H9 (cell line): Measurements from ENCODE around the gene TBC1D9. TPM values are rescaled to one million over a fixed set of nuclear protein-coding genes. Genes with fewer than 3 reads are reported as not detected.

Experiments
- DNase-seq: peaks from one replicate; pipeline ENCODE4 v3.0.0-alpha.2; 2017
- H2AFZ ChIP-seq: one replicate; pipeline ENCODE4 v1.6.1; 2013; ENCODE audit warnings: mild to moderate bottlenecking, low read length, control low read depth, moderate library complexity
- H2AK5ac ChIP-seq: 2 replicates; pipeline ENCODE4 v1.6.1; 2013; ENCODE audit warnings: low read length, control low read depth, mixed read lengths; ENCODE audit not compliant: insufficient read length
- H2BK120ac ChIP-seq: one replicate; pipeline ENCODE4 v1.6.1; 2013; ENCODE audit warnings: low read depth, mild to moderate bottlenecking, low read length, control low read depth, inconsistent platforms; ENCODE audit not compliant: poor library complexity, severe bottlenecking
- H2BK12ac ChIP-seq: 2 replicates; pipeline ENCODE4 v1.6.1; 2013; ENCODE audit warnings: low read length, control low read depth, mixed read lengths, low read depth; ENCODE audit not compliant: insufficient read length
- H2BK15ac ChIP-seq: 2 replicates; pipeline ENCODE4 v1.6.1; 2013; ENCODE audit warnings: low read depth, low read length, control low read depth
- H2BK20ac ChIP-seq: one replicate; pipeline ENCODE4 v1.6.1; 2013; ENCODE audit warnings: low read depth, mild to moderate bottlenecking, low read length, control low read depth, inconsistent platforms; ENCODE audit not compliant: poor library complexity, severe bottlenecking
- H2BK5ac ChIP-seq: 2 replicates; pipeline ENCODE4 v1.6.1; 2013; ENCODE audit warnings: low read length, control low read depth, mixed read lengths; ENCODE audit not compliant: insufficient read length
- H3K14ac ChIP-seq: 2 replicates; pipeline ENCODE4 v1.6.1; 2013; ENCODE audit warnings: low read length, control low read depth; ENCODE audit not compliant: insufficient read depth
- H3K18ac ChIP-seq: 2 replicates; pipeline ENCODE4 v1.6.1; 2013; ENCODE audit warnings: low read depth, mild to moderate bottlenecking, mixed read lengths, low read length, control low read depth; ENCODE audit not compliant: insufficient read length
- H3K23ac ChIP-seq: 2 replicates; pipeline ENCODE4 v1.6.1; 2013; ENCODE audit warnings: low read length, control low read depth, mixed read lengths, low read depth; ENCODE audit not compliant: insufficient read length
- H3K23me2 ChIP-seq: 2 replicates; pipeline ENCODE4 v1.6.1; 2013; ENCODE audit warnings: low read depth, mild to moderate bottlenecking, mixed read lengths, low read length, control low read depth; ENCODE audit not compliant: insufficient read length, poor library complexity, severe bottlenecking
- H3K27ac ChIP-seq: 2 replicates; pipeline ENCODE4 v1.5.1; 2013; ENCODE audit warnings: low read length, control low read depth, mixed read lengths, low read depth; ENCODE audit not compliant: insufficient read length
- H3K27me3 ChIP-seq: 2 replicates; pipeline ENCODE4 v1.6.1; 2013; ENCODE audit warnings: low read length, control low read depth, inconsistent platforms; ENCODE audit not compliant: insufficient read depth
- H3K4ac ChIP-seq: 2 replicates; pipeline ENCODE4 v1.6.1; 2013; ENCODE audit warnings: low read depth, mild to moderate bottlenecking, control low read depth, inconsistent platforms, low read length, moderate library complexity
- H3K4me1 ChIP-seq: 2 replicates; pipeline ENCODE4 v1.6.1; 2013; ENCODE audit warnings: low read length, control low read depth, inconsistent platforms; ENCODE audit not compliant: insufficient read depth
- H3K4me2 ChIP-seq: 2 replicates; pipeline ENCODE4 v1.6.1; 2013; ENCODE audit warnings: low read length, control low read depth, mixed read lengths; ENCODE audit not compliant: insufficient read length, insufficient read depth
- H3K56ac ChIP-seq: 2 replicates; pipeline ENCODE4 v1.6.1; 2013; ENCODE audit warnings: low read depth, mild to moderate bottlenecking, mixed read lengths, low read length, control low read depth; ENCODE audit not compliant: insufficient read length
- H3K79me1 ChIP-seq: 2 replicates; pipeline ENCODE4 v1.6.1; 2013; ENCODE audit warnings: low read depth, mild to moderate bottlenecking, moderate library complexity, low read length, control low read depth, inconsistent platforms; ENCODE audit not compliant: insufficient read depth, poor library complexity, severe bottlenecking
- H3K79me2 ChIP-seq: 2 replicates; pipeline ENCODE4 v1.6.1; 2013; ENCODE audit warnings: low read length, control low read depth, inconsistent platforms; ENCODE audit not compliant: insufficient read depth
- H3K9ac ChIP-seq: 2 replicates; pipeline ENCODE4 v1.6.1; 2013; ENCODE audit warnings: low read length, control low read depth, mixed read lengths; ENCODE audit not compliant: insufficient read length; ENCODE audit errors: extremely low read depth
- H3K9me3 ChIP-seq: one replicate; pipeline ENCODE4 v1.6.1; 2013; ENCODE audit warnings: low read depth, low read length, inconsistent platforms; ENCODE audit not compliant: control insufficient read depth
- H3T11ph ChIP-seq: one replicate; pipeline ENCODE4 v1.6.1; 2013; ENCODE audit warnings: mild to moderate bottlenecking, low read length, control low read depth, inconsistent platforms
- H4K20me1 ChIP-seq: one replicate; pipeline ENCODE4 v1.6.1; 2013; ENCODE audit not compliant: control insufficient read depth, insufficient read length, insufficient read depth
- H4K5ac ChIP-seq: 2 replicates; pipeline ENCODE4 v1.6.1; 2013; ENCODE audit warnings: low read depth, mild to moderate bottlenecking, mixed read lengths, low read length, control low read depth; ENCODE audit not compliant: insufficient read length
- H4K8ac ChIP-seq: replicated peaks from 2 replicates; pipeline ENCODE4 v1.6.1; 2013; ENCODE audit warnings: low read length, control low read depth, mixed read lengths, low read depth; ENCODE audit not compliant: insufficient read length
- H4K91ac ChIP-seq: 2 replicates; pipeline ENCODE4 v1.6.1; 2013; ENCODE audit warnings: low read depth, mild to moderate bottlenecking, moderate library complexity, mixed read lengths, low read length, control low read depth; ENCODE audit not compliant: insufficient read length
- H3K27ac Mint-ChIP-seq, 3 experiments: 2 replicates in 2 of 3; 3 replicates in 1 of 3; pipeline ENCODE4 v1.8.0; 2020 to 2021; ENCODE audit warnings: mixed read lengths in 3 of 3, mild to moderate bottlenecking in 1 of 3, moderate library complexity in 1 of 3
- H3K27me3 Mint-ChIP-seq: 2 replicates; pipeline ENCODE4 v1.8.0; 2021; ENCODE audit warnings: low read depth, mild to moderate bottlenecking, moderate library complexity, mixed read lengths
- H3K36me3 Mint-ChIP-seq, 3 experiments: 2 replicates in 2 of 3; 3 replicates in 1 of 3; pipeline ENCODE4 v1.8.0; 2020 to 2021; ENCODE audit warnings: low read depth in 3 of 3, mixed read lengths in 3 of 3; ENCODE audit not compliant: insufficient read depth in 1 of 3
- H3K4me1 Mint-ChIP-seq, 2 experiments: 2 replicates each; pipeline ENCODE4 v1.8.0; 2020; ENCODE audit warnings: mixed read lengths in 2 of 2
- H3K4me3 Mint-ChIP-seq, 2 experiments: 2 replicates in 1 of 2; 3 replicates in 1 of 2; pipeline ENCODE4 v1.8.0; 2020 to 2021; ENCODE audit warnings: mild to moderate bottlenecking in 2 of 2, mixed read lengths in 2 of 2, moderate library complexity in 1 of 2
- H3K9me3 Mint-ChIP-seq, 2 experiments: 2 replicates in 1 of 2; 3 replicates in 1 of 2; pipeline ENCODE4 v1.8.0; 2020; ENCODE audit warnings: mild to moderate bottlenecking in 2 of 2, mixed read lengths in 2 of 2, moderate library complexity in 1 of 2
- WGBS: extraction: QIAGEN DNeasy Blood & Tissue Kit; methylation state at CpG from one replicate; pipeline ENCODE4 v1.1.7; 2013; ENCODE audit warnings: missing lambda C conversion rate, low lambda C conversion rate, mixed read lengths; ENCODE audit not compliant: insufficient read length; ENCODE audit errors: extremely low coverage; 5-methylcytosine and 5-hydroxymethylcytosine counted together
- total RNA-seq: library from RNA; stranded (reverse); gene quantifications from 2 replicates; pipeline ENCODE4 v1.2.1, GENCODE V29; 2021
- TF ChIP-seq, protein P1 (sequence below): fragments of 200-600 bp; sonication (generic); conservative IDR thresholded peaks from 3 replicates; pipeline ENCODE4 v1.8.0; 2021; ENCODE audit warnings: antibody characterized with exemption, mild to moderate bottlenecking

Gene TBC1D9
- total RNA-seq, 1 experiment from 2014 or later: 0.63 TPM

DNA sequence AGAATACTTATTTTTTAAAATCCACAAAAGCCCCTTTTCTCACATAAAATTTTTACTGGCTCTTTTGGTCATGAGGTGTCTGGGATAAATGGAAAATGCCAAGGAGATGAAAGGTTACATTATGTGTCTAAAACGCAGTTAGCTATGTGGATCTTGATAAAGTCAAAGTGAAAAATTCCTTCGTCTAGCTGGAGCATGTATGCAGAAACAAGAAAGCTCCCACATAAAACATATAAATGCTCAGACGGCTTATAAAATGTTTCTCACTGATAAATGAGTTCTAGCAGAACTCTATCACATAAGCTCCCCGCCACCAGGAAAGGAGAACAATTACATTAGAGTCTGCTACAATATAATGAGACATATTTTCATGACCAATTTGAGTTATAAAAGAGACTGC, 83.8 kb downstream of the TBC1D9 start:
- no peaks in the 10 kb centered on the region for H3K79me2 ChIP-seq
- no peak overlapping the region for H3T11ph ChIP-seq
- H3K79me1 ChIP-seq: no peaks in the 10 kb centered on the region
- no peak overlapping the region for H3K56ac ChIP-seq
- H3K27ac Mint-ChIP-seq: no peak overlapping the region; a peak in 1 of 7 replicates
- H2AK5ac ChIP-seq: no peak overlapping the region
- H3K27me3 ChIP-seq: no peaks in the 10 kb centered on the region
- H3K27ac ChIP-seq: no peak overlapping the region
- H2BK20ac ChIP-seq: no peak overlapping the region
- no peaks in the 10 kb centered on the region for H3K4me1 Mint-ChIP-seq
- no peak overlapping the region for H2BK120ac ChIP-seq
- H3K4ac ChIP-seq: no peak overlapping the region
- H3K9ac ChIP-seq: no peak overlapping the region
- H4K8ac ChIP-seq: no peak overlapping the region
- DNase-seq: no peak
- WGBS: no CpG with 5 or more reads among the region's 4 CpGs
- H3K36me3 Mint-ChIP-seq: no peaks in the 10 kb centered on the region
- no peaks in the 10 kb centered on the region for H4K20me1 ChIP-seq
- no peak overlapping the region for H4K5ac ChIP-seq
- H2BK5ac ChIP-seq: no peak overlapping the region
- TF ChIP-seq, protein P1, sequence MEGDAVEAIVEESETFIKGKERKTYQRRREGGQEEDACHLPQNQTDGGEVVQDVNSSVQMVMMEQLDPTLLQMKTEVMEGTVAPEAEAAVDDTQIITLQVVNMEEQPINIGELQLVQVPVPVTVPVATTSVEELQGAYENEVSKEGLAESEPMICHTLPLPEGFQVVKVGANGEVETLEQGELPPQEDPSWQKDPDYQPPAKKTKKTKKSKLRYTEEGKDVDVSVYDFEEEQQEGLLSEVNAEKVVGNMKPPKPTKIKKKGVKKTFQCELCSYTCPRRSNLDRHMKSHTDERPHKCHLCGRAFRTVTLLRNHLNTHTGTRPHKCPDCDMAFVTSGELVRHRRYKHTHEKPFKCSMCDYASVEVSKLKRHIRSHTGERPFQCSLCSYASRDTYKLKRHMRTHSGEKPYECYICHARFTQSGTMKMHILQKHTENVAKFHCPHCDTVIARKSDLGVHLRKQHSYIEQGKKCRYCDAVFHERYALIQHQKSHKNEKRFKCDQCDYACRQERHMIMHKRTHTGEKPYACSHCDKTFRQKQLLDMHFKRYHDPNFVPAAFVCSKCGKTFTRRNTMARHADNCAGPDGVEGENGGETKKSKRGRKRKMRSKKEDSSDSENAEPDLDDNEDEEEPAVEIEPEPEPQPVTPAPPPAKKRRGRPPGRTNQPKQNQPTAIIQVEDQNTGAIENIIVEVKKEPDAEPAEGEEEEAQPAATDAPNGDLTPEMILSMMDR: no peak
- no peak overlapping the region for H3K4me3 Mint-ChIP-seq
- H3K23ac ChIP-seq: no peak overlapping the region
- no peak overlapping the region for H2BK12ac ChIP-seq
- no peak overlapping the region for H2AFZ ChIP-seq
- H3K4me1 ChIP-seq: no peaks in the 10 kb centered on the region
- H3K4me2 ChIP-seq: no peak overlapping the region
- H3K14ac ChIP-seq: no peak overlapping the region
- no peaks in the 10 kb centered on the region for H3K9me3 ChIP-seq
- H2BK15ac ChIP-seq: no peak overlapping the region
- no peaks in the 10 kb centered on the region for H3K23me2 ChIP-seq
- no peak overlapping the region for H4K91ac ChIP-seq
- H3K18ac ChIP-seq: no peak overlapping the region
- no peaks in the 10 kb centered on the region for H3K9me3 Mint-ChIP-seq
- no peaks in the 10 kb centered on the region for H3K27me3 Mint-ChIP-seq
